Activated T-helper 2 cell treated with anti-CD3 and anti-CD28 coated beads, Interferon-gamma antibody, Interleukin-2, Interleukin-4, amounts not matched to agents 10 μg/mL and 5 μg/mL and 100 μg/mL, durations not matched to agents 14 hours and 24 hours and 36 hours (primary cell): ENCODE measurements around the gene LIPJ. TPM values are rescaled to one million over a fixed set of nuclear protein-coding genes. Genes with fewer than 3 reads are reported as not detected.

ENCODE experiments used
- DNase-seq: peaks from one replicate; pipeline ENCODE4 v3.0.0; 2021; ENCODE audit warnings: low spot score
- H3K27ac Mint-ChIP-seq: one replicate; pipeline ENCODE4 v1.8.0; 2021; ENCODE audit warnings: mixed read lengths
- H3K27me3 Mint-ChIP-seq: one replicate; pipeline ENCODE4 v1.8.0; 2021; ENCODE audit warnings: low read depth, mixed read lengths
- H3K36me3 Mint-ChIP-seq: one replicate; pipeline ENCODE4 v1.8.0; 2021; ENCODE audit warnings: low read depth, mixed read lengths
- H3K4me1 Mint-ChIP-seq: one replicate; pipeline ENCODE4 v1.8.0; 2021; ENCODE audit warnings: low read depth, mixed read lengths
- H3K4me3 Mint-ChIP-seq: one replicate; pipeline ENCODE4 v1.8.0; 2021; ENCODE audit warnings: low read depth, mild to moderate bottlenecking, moderate library complexity, mixed read lengths
- H3K9me3 Mint-ChIP-seq: one replicate; pipeline ENCODE4 v1.8.0; 2021; ENCODE audit warnings: mixed read lengths
- intact Hi-C: fragments of 100-400 bp; cut with micrococcal nuclease; formaldehyde crosslinking; loops from one replicate; pipeline ENCODE4 v1.15.1; 2023
- total RNA-seq: library from RNA; stranded (reverse); gene quantifications from 2 replicates; pipeline ENCODE4 v1.2.3, GENCODE V29; 2022

The LIPJ gene
- total RNA-seq, 1 donor from 2014 or later = not detected

- no peaks in the 10 kb centered on the region for H3K4me1 Mint-ChIP-seq
- no peak overlapping the region for H3K27ac Mint-ChIP-seq
These were observed 29.9 kb downstream of the LIPJ start for GRCh38 chr10:88616250-88616977.

DNA sequence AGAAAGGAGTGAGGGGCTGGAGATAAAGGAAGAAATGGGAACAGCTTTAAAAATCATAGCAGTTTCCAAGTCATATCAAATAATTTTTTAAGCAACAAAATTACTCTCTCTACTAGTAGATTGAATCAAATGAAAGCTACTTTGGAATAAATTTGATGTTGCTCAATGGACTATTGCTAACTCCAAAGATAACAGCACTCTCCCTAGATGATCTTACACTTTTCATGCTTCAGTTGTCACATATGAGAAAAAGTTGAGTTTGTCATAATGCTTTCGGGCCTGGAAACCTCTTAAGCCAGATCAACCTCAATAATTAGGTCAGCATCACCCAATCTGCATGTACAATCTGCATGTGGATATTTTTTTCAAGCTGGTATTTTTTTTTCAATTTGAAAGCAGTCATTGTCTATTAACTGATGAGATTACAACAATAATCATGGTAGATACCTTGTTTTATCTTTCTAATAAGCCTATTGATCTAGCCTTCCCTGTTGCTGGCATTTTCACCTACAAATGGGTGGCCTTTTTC is 31.3 kb downstream of the LIPJ start:
- no peak overlapping the region for H3K27ac Mint-ChIP-seq
- no peaks in the 10 kb centered on the region for H3K4me1 Mint-ChIP-seq
- no peaks in the 10 kb centered on the region for H3K36me3 Mint-ChIP-seq
- no peak overlapping the region for H3K4me3 Mint-ChIP-seq
- H3K9me3 Mint-ChIP-seq = no peaks in the 10 kb centered on the region
- no peak for DNase-seq
- intact Hi-C loops = no loop called here
- H3K27me3 Mint-ChIP-seq = peaks cover 8% of the 10 kb centered on the region

More at GRCh38 chr10:88616250-88616977, 29.9 kb downstream of the LIPJ start:
- DNase-seq = no peak
- intact Hi-C loops = no loop called here
- peaks cover 14% of the 10 kb centered on the region for H3K27me3 Mint-ChIP-seq
- no peaks in the 10 kb centered on the region for H3K36me3 Mint-ChIP-seq
- no peaks in the 10 kb centered on the region for H3K9me3 Mint-ChIP-seq
- no peak overlapping the region for H3K4me3 Mint-ChIP-seq

DNA sequence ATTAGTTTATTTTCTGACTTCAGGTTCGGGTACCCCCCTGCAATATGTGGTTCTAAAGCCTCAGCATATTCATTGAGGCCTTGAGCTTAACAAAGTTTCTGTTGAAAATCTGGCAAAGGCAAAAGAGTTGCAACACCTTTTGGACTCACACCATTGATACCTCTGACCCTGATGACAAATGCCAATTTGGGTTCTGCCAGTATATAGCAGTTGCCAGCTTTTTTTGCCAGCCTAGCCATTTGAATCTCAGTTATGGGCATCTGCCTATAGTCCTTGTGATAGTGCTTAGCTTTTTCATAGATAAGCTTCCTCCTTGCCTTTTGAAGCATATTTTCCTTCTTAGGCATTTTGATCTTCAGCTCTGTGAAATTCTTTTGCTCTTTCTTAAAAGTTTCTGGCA is 31.9 kb downstream of the LIPJ start:
- no peaks in the 10 kb centered on the region for H3K36me3 Mint-ChIP-seq
- no peak for DNase-seq
- no peaks in the 10 kb centered on the region for H3K4me1 Mint-ChIP-seq
- H3K27ac Mint-ChIP-seq = no peak overlapping the region
- H3K4me3 Mint-ChIP-seq = no peak overlapping the region
- intact Hi-C loops = no loop called here
- no peaks in the 10 kb centered on the region for H3K9me3 Mint-ChIP-seq
- peaks cover 8% of the 10 kb centered on the region for H3K27me3 Mint-ChIP-seq

GRCh38 chr10:88620441-88620840 is 33.9 kb downstream of the LIPJ start:
- Mint-ChIP-seq H3K36me3 (no peaks in the 10 kb centered on the region), H3K27me3 (peaks cover 8% of the 10 kb centered on the region), H3K27ac (no peak overlapping the region), H3K4me3 (no peak overlapping the region), H3K9me3 (no peaks in the 10 kb centered on the region), H3K4me1 (no peaks in the 10 kb centered on the region)
- intact Hi-C loops = no loop called here
- DNase-seq = no peak

DNA sequence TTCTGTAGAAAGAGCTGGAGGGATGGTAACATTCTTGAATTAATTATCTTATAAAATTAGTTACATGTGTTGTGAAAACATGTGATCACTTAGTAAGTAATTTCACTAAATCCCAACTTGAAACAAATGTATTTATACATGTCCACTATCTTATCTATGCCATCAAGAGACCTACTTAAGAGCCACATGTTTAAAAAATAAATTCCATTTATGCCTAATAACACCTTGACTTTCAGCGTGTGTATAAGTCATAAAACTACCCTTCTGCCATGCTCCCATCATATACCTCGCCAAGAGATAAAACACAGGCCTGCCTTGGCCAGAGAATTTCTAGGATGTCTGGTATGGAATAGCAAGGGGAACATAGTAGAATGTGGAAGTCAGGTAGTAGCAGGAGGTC is 37.3 kb downstream of the LIPJ start:
- H3K4me1 Mint-ChIP-seq = no peaks in the 10 kb centered on the region
- H3K9me3 Mint-ChIP-seq = no peaks in the 10 kb centered on the region
- no peak overlapping the region for H3K4me3 Mint-ChIP-seq
- peaks cover 8% of the 10 kb centered on the region for H3K27me3 Mint-ChIP-seq
- H3K27ac Mint-ChIP-seq = no peak overlapping the region
- H3K36me3 Mint-ChIP-seq = no peaks in the 10 kb centered on the region
- intact Hi-C loops = no loop called here
- DNase-seq = no peak

GRCh38 chr10:88624840-88625239 is 38.3 kb downstream of the LIPJ start:
- DNase-seq = no peak
- Mint-ChIP-seq H3K4me1 (no peaks in the 10 kb centered on the region), H3K36me3 (no peaks in the 10 kb centered on the region), H3K4me3 (no peak overlapping the region), H3K27ac (no peak overlapping the region), H3K27me3 (peaks cover 7% of the 10 kb centered on the region), H3K9me3 (no peaks in the 10 kb centered on the region)
- intact Hi-C loops = no loop called here

DNA sequence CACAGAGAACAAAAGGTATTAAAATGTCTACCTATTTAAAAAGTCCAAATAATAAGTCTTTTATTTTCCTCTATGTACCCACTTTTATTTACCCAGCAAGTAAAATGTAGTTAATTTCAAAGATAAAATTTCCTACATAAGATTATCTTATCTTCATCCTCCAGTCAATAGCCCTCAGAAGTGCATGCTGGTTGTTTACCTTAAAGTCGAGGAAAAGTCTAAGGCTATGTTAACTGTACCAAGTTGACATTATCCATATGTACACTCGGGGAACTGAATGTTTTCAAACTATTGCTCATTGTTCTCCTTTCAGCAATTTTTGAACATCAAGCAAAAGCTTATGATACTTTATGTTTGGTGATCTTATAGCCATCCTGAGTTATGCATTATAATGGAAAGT is 53.6 kb downstream of the LIPJ start:
- no peak for DNase-seq
- H3K27ac Mint-ChIP-seq = no peak overlapping the region
- no peaks in the 10 kb centered on the region for H3K4me1 Mint-ChIP-seq
- intact Hi-C loops = no loop called here
- H3K4me3 Mint-ChIP-seq = no peak overlapping the region
- no peaks in the 10 kb centered on the region for H3K9me3 Mint-ChIP-seq
- H3K27me3 Mint-ChIP-seq = peaks cover 21% of the 10 kb centered on the region
- no peaks in the 10 kb centered on the region for H3K36me3 Mint-ChIP-seq

GRCh38 chr10:88642209-88642608 is 55.6 kb downstream of the LIPJ start:
- no peak overlapping the region for H3K27ac Mint-ChIP-seq
- intact Hi-C loops = no loop called here
- no peak overlapping the region for H3K4me3 Mint-ChIP-seq
- peaks cover 18% of the 10 kb centered on the region for H3K27me3 Mint-ChIP-seq
- H3K36me3 Mint-ChIP-seq = no peaks in the 10 kb centered on the region
- no peaks in the 10 kb centered on the region for H3K4me1 Mint-ChIP-seq
- DNase-seq = no peak
- H3K9me3 Mint-ChIP-seq = no peaks in the 10 kb centered on the region

DNA sequence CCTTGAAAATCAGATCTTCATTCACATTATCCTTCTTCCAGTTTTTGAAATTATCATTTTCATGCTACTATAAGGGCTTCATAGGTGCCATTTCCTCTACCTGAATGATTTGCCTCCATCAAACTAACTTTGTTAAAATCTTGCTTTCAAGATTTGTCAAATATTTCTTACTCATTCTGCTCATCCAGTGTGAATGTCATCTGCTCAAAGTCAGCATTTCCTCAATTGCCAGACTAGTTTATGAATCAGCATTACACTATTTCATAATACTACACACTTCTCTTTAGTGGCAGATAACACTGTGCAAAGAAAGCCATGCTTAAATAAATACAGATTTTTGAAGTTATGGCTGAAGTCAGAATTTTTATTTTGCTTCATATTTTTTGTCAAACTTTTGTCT is 56.4 kb downstream of the LIPJ start:
- DNase-seq = no peak
- intact Hi-C loops = no loop called here
- Mint-ChIP-seq H3K27ac (no peak overlapping the region), H3K4me3 (no peak overlapping the region), H3K4me1 (no peaks in the 10 kb centered on the region), H3K36me3 (no peaks in the 10 kb centered on the region), H3K9me3 (no peaks in the 10 kb centered on the region), H3K27me3 (peaks cover 21% of the 10 kb centered on the region)

DNA sequence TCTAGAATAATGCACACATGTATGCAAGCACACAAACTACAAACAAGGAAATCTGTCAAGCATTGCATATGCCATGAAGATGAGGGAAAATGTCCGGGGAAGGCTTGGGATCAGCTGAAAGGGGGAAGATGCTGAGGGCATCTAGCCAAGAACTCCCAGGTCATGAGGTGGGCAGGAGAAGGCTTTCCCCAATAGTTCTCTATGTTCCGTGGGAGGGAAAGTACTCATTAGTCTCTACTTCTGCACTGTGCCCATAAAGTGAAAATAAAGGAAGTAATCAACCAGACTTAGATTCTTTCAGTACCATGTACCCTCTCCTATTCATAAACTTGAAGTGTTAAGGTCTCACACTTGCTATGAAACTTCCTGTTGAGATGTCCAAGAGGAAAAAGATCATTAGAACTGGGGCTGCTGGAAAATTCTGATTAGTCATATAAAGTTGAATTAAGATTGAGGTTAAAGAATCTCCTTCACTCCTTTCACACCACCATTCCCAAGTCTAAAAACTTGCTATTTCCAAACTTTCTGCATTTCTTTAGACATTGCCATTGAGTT is 60.6 kb downstream of the LIPJ start:
- Mint-ChIP-seq H3K27ac (no peak overlapping the region), H3K27me3 (peaks cover 23% of the 10 kb centered on the region)

DNA sequence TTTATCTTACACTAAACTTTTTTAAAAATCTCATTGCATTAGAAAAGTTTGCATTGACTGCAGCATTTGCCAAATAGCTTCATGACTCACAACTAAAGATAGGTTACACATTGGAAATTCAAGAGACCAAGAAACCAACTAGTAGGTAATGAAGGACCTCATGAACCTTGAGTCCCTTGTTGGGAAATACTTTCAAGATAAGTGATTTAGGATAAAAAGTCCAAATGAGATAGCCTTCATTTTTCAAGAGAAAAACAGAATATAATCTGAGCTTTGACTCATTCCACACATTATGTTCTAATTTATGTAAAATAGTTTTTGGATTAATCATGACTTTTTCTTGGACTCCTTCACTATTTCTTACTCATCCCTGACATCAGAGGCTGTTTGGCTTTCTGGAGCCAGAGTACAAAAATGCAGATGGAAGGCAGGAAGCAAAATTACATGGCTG is 64.6 kb downstream of the LIPJ start:
- no peak overlapping the region for H3K4me3 Mint-ChIP-seq
- no peaks in the 10 kb centered on the region for H3K9me3 Mint-ChIP-seq
- no peaks in the 10 kb centered on the region for H3K36me3 Mint-ChIP-seq
- H3K4me1 Mint-ChIP-seq = no peaks in the 10 kb centered on the region
- no peak overlapping the region for H3K27ac Mint-ChIP-seq
- DNase-seq = no peak
- peaks cover 24% of the 10 kb centered on the region for H3K27me3 Mint-ChIP-seq
- intact Hi-C loops = no loop called here

More for the DNA sequence above, 60.6 kb downstream of the LIPJ start:
- H3K36me3 Mint-ChIP-seq = no peaks in the 10 kb centered on the region
- H3K4me3 Mint-ChIP-seq = no peak overlapping the region
- H3K9me3 Mint-ChIP-seq = no peaks in the 10 kb centered on the region
- no peak for DNase-seq
- H3K4me1 Mint-ChIP-seq = no peaks in the 10 kb centered on the region
- intact Hi-C loops = no loop called here

DNA sequence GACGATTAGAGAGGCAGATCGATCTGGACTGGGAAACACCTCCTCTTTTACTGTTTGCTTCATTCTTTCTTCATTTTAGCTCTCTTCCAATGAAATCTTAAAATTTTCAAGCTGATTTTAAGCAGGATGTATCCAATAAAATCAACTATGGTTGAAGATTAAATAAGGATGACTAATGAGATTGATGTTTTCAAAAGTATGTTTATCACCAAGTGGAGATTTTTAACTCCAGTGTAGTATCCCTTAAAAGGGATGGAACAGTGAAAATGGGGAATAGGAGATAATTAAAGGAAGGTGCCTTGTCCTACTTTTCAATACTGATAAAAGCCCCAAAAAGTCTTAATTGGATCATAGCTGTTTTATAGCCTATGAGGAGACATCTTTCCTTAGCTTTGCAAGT is 66.1 kb downstream of the LIPJ start:
- Mint-ChIP-seq H3K27ac (no peak overlapping the region), H3K9me3 (no peaks in the 10 kb centered on the region), H3K4me3 (no peak overlapping the region), H3K4me1 (no peaks in the 10 kb centered on the region), H3K36me3 (no peaks in the 10 kb centered on the region), H3K27me3 (peaks cover 26% of the 10 kb centered on the region)
- DNase-seq = no peak
- intact Hi-C loops = no loop called here
